ENCODE measurements around the gene KRT16. TPM values are rescaled to one million over a fixed set of nuclear protein-coding genes. Genes with fewer than 3 reads are reported as not detected.
A peak's percentile ranks its signal among the peaks of the same experiment; 100 is the strongest.
"Not testable (repeated sequence)": the region's sequence is repeated elsewhere in the genome, so short reads cannot be mapped to it uniquely, and the experiment has no call there.

KRT16 gene
- total and polyA plus RNA-seq, 4 donors, result 0.30 to 15.7 (median 3.8) TPM

GRCh38 chr17:41584331-41584927 is 28.1 kb downstream of the KRT16 start:
- 94 to 96% methylated on average over 8 of the region's 8 CpGs for WGBS, 2 donors
- H3K4me1 ChIP-seq (ENCODE audit: control insufficient read depth in 1 of 2, insufficient read depth in 2 of 2, low read length in 2 of 2); H3K27ac ChIP-seq (ENCODE audit: low read depth in 1 of 2, low read length in 2 of 2); intact Hi-C loops (cut with DNase I); H3K36me3 ChIP-seq (ENCODE audit: control insufficient read depth in 1 of 2, insufficient read depth in 2 of 2, low read length in 1 of 2); H3K4me3 ChIP-seq (ENCODE audit: low read length in 2 of 2); H3K27me3 ChIP-seq (ENCODE audit: control insufficient read depth in 1 of 2, insufficient read depth in 2 of 2, low read length in 1 of 2); H3K9me3 ChIP-seq (ENCODE audit: control insufficient read depth, low read length); ATAC-seq (ENCODE audit: low FRiP score); DNase-seq: not testable (repeated sequence)

- no peak for DNase-seq
- Histone ChIP-seq H3K27ac (ENCODE audit: low read depth in 1 of 2, low read length in 2 of 2) (no peak overlapping the region), H3K9me3 (ENCODE audit: control insufficient read depth, low read length) (no peaks in the 10 kb centered on the region), H3K36me3 (ENCODE audit: control insufficient read depth in 1 of 2, insufficient read depth in 2 of 2, low read length in 1 of 2) (no peaks in the 10 kb centered on the region), H3K4me1 (ENCODE audit: control insufficient read depth in 1 of 2, insufficient read depth in 2 of 2, low read length in 2 of 2) (peaks cover 0 to 2% of the 10 kb centered on the region in 2 donors), H3K4me3 (ENCODE audit: low read length in 2 of 2) (no peak overlapping the region), H3K27me3 (ENCODE audit: control insufficient read depth in 1 of 2, insufficient read depth in 2 of 2, low read length in 1 of 2) (no peaks in the 10 kb centered on the region)
- intact Hi-C loops (cut with DNase I), result no loop called here
- WGBS, 2 donors, result 82% methylated on average over 33 of the region's 33 CpGs
- no peak for ATAC-seq (ENCODE audit: low FRiP score)
Observed at GRCh38 chr17:41583137-41584127, 29.1 kb downstream of the KRT16 start.

- intact Hi-C loops (cut with DNase I); DNase-seq; H3K27ac ChIP-seq (ENCODE audit: low read depth in 1 of 2, low read length in 2 of 2); H3K36me3 ChIP-seq (ENCODE audit: control insufficient read depth in 1 of 2, insufficient read depth in 2 of 2, low read length in 1 of 2); ATAC-seq (ENCODE audit: low FRiP score); H3K27me3 ChIP-seq (ENCODE audit: control insufficient read depth in 1 of 2, insufficient read depth in 2 of 2, low read length in 1 of 2); H3K4me3 ChIP-seq (ENCODE audit: low read length in 2 of 2); H3K4me1 ChIP-seq (ENCODE audit: control insufficient read depth in 1 of 2, insufficient read depth in 2 of 2, low read length in 2 of 2); H3K9me3 ChIP-seq (ENCODE audit: control insufficient read depth, low read length): not testable (repeated sequence)
- WGBS, 2 donors, result 95 to 96% methylated on average over 13 of the region's 13 CpGs
Observed at GRCh38 chr17:41582061-41582968, 30.3 kb downstream of the KRT16 start.

GRCh38 chr17:41581366-41582060 is 31.1 kb downstream of the KRT16 start:
- Histone ChIP-seq H3K9me3 (ENCODE audit: control insufficient read depth, low read length) (no peaks in the 10 kb centered on the region), H3K4me1 (ENCODE audit: control insufficient read depth in 1 of 2, insufficient read depth in 2 of 2, low read length in 2 of 2) (no peaks in the 10 kb centered on the region), H3K27me3 (ENCODE audit: control insufficient read depth in 1 of 2, insufficient read depth in 2 of 2, low read length in 1 of 2) (no peaks in the 10 kb centered on the region), H3K27ac (ENCODE audit: low read depth in 1 of 2, low read length in 2 of 2) (no peak overlapping the region), H3K36me3 (ENCODE audit: control insufficient read depth in 1 of 2, insufficient read depth in 2 of 2, low read length in 1 of 2) (no peaks in the 10 kb centered on the region), H3K4me3 (ENCODE audit: low read length in 2 of 2) (no peak overlapping the region)
- intact Hi-C loops (cut with DNase I), result no loop called here
- 92% methylated on average over 4 of the region's 4 CpGs for whole genome bisulfite sequencing, 2 donors
- DNase-seq, result no peak
- ATAC-seq (ENCODE audit: low FRiP score), result no peak

GRCh38 chr17:41580687-41581365 is 31.7 kb downstream of the KRT16 start:
- intact Hi-C loops (cut with DNase I), result no loop called here
- Histone ChIP-seq H3K27ac (ENCODE audit: low read depth in 1 of 2, low read length in 2 of 2) (no peak overlapping the region), H3K4me1 (ENCODE audit: control insufficient read depth in 1 of 2, insufficient read depth in 2 of 2, low read length in 2 of 2) (no peaks in the 10 kb centered on the region), H3K27me3 (ENCODE audit: control insufficient read depth in 1 of 2, insufficient read depth in 2 of 2, low read length in 1 of 2) (no peaks in the 10 kb centered on the region), H3K4me3 (ENCODE audit: low read length in 2 of 2) (no peak overlapping the region), H3K36me3 (ENCODE audit: control insufficient read depth in 1 of 2, insufficient read depth in 2 of 2, low read length in 1 of 2) (no peaks in the 10 kb centered on the region), H3K9me3 (ENCODE audit: control insufficient read depth, low read length) (no peaks in the 10 kb centered on the region)
- ATAC-seq (ENCODE audit: low FRiP score) (no peak), DNase-seq (no peak)
- 0 to 14% methylated on average over 1 of the region's 1 CpG for WGBS, 2 donors

GRCh38 chr17:41580244-41580575 is 32.4 kb downstream of the KRT16 start:
- intact Hi-C loops (cut with DNase I), result no loop called here
- 59 to 84% methylated on average over 2 of the region's 2 CpGs for WGBS, 2 donors
- no peak overlapping the region for H3K27ac ChIP-seq (ENCODE audit: low read depth in 1 of 2, low read length in 2 of 2)
- DNase-seq (no peak), ATAC-seq (ENCODE audit: low FRiP score) (no peak)
- no peaks in the 10 kb centered on the region for H3K27me3 ChIP-seq (ENCODE audit: control insufficient read depth in 1 of 2, insufficient read depth in 2 of 2, low read length in 1 of 2)
- H3K4me3 ChIP-seq (ENCODE audit: low read length in 2 of 2), result no peak overlapping the region
- no peaks in the 10 kb centered on the region for H3K4me1 ChIP-seq (ENCODE audit: control insufficient read depth in 1 of 2, insufficient read depth in 2 of 2, low read length in 2 of 2)
- no peaks in the 10 kb centered on the region for H3K36me3 ChIP-seq (ENCODE audit: control insufficient read depth in 1 of 2, insufficient read depth in 2 of 2, low read length in 1 of 2)
- no peaks in the 10 kb centered on the region for H3K9me3 ChIP-seq (ENCODE audit: control insufficient read depth, low read length)

GRCh38 chr17:41579484-41580243 is 32.9 kb downstream of the KRT16 start:
- intact Hi-C loops (cut with DNase I), result loop anchor here (5.0 kb wide), 2 partner anchors 68 to 83 kb away; no protein-coding TSS in a partner anchor
- Histone ChIP-seq H3K4me1 (ENCODE audit: control insufficient read depth in 1 of 2, insufficient read depth in 2 of 2, low read length in 2 of 2) (no peaks in the 10 kb centered on the region), H3K27ac (ENCODE audit: low read depth in 1 of 2, low read length in 2 of 2) (no peak overlapping the region), H3K27me3 (ENCODE audit: control insufficient read depth in 1 of 2, insufficient read depth in 2 of 2, low read length in 1 of 2) (no peaks in the 10 kb centered on the region), H3K36me3 (ENCODE audit: control insufficient read depth in 1 of 2, insufficient read depth in 2 of 2, low read length in 1 of 2) (no peaks in the 10 kb centered on the region), H3K4me3 (ENCODE audit: low read length in 2 of 2) (no peak overlapping the region), H3K9me3 (ENCODE audit: control insufficient read depth, low read length) (no peaks in the 10 kb centered on the region)
- peak; percentile 86 to 90 for DNase-seq
- ATAC-seq (ENCODE audit: low FRiP score), result peak; percentile 92
- 37 to 38% methylated on average over 18 of the region's 18 CpGs for WGBS, 2 donors

All from aorta (tissue), 5 donors.